Measurements from ENCODE around the gene TACC3. TPM values are rescaled to one million over a fixed set of nuclear protein-coding genes. Genes with fewer than 3 reads are reported as not detected.

Gene TACC3
- total RNA-seq, 1 donor, result 16.0 TPM

DNA sequence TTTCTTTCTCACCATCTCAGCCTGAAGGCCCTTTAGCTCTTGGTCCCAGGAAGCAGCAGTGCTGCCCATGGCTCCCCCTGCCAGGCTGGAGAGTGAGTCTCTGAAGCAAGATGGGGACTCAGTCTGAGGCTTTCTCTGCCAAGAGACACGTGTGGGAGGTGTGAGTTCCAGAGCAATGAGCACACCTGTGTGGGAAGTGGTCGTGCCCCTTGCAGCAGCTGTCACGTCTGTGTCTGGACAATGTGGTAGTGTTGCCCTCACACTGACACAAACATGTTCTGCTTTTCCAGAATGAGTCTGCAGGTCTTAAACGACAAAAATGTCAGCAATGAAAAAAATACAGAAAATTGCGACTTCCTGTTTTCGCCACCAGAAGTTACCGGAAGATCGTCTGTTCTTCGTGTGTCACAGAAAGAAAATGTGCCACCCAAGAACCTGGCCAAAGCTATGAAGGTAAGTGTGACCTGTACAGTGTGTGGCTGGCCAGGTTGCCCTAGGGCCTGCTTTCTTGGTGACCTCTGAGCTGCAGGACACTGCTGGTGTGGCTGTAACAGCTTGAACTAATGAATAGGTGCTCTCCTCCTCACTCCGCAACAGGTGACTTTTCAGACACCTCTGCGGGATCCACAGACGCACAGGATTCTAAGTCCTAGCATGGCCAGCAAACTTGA, 1.9 kb downstream of the TACC3 start:
- TF ChIP-seq, protein P1, sequence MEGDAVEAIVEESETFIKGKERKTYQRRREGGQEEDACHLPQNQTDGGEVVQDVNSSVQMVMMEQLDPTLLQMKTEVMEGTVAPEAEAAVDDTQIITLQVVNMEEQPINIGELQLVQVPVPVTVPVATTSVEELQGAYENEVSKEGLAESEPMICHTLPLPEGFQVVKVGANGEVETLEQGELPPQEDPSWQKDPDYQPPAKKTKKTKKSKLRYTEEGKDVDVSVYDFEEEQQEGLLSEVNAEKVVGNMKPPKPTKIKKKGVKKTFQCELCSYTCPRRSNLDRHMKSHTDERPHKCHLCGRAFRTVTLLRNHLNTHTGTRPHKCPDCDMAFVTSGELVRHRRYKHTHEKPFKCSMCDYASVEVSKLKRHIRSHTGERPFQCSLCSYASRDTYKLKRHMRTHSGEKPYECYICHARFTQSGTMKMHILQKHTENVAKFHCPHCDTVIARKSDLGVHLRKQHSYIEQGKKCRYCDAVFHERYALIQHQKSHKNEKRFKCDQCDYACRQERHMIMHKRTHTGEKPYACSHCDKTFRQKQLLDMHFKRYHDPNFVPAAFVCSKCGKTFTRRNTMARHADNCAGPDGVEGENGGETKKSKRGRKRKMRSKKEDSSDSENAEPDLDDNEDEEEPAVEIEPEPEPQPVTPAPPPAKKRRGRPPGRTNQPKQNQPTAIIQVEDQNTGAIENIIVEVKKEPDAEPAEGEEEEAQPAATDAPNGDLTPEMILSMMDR (IDR thresholded peaks at IDR 0.05; ENCODE audit: insufficient read depth, low read depth, low read length), result no peak
- H3K4me3 ChIP-seq (ENCODE audit: low read depth, low read length), result no peak overlapping the region
- no peak for DNase-seq (ENCODE audit: low read depth)

- DNase-seq (ENCODE audit: low read depth), result no peak
- TF ChIP-seq, protein P1 (IDR thresholded peaks at IDR 0.05; ENCODE audit: insufficient read depth, low read depth, low read length), result no peak
- H3K4me3 ChIP-seq (ENCODE audit: low read depth, low read length), result no peak overlapping the region
Measured at GRCh38 chr4:1725521-1725920, 4.2 kb downstream of the TACC3 start.

GRCh38 chr4:1726146-1726934, 5.0 kb downstream of the TACC3 start:
- TF ChIP-seq, protein P1 (IDR thresholded peaks at IDR 0.05; ENCODE audit: insufficient read depth, low read depth, low read length), result peak; percentile 96

GRCh38 chr4:1727117-1728031, 6.1 kb downstream of the TACC3 start:
- TF ChIP-seq, protein P1 (IDR thresholded peaks at IDR 0.05; ENCODE audit: insufficient read depth, low read depth, low read length), result no peak
- DNase-seq (ENCODE audit: low read depth), result peak; percentile 71

More at GRCh38 chr4:1726146-1726934, 5.0 kb downstream of the TACC3 start:
- no peak overlapping the region for H3K4me3 ChIP-seq (ENCODE audit: low read depth, low read length)
- DNase-seq (ENCODE audit: low read depth), result peak; percentile 87

GRCh38 chr4:1728061-1728980, 7.0 kb downstream of the TACC3 start:
- TF ChIP-seq, protein P1 (IDR thresholded peaks at IDR 0.05; ENCODE audit: insufficient read depth, low read depth, low read length), result no peak
- no peak overlapping the region for H3K4me3 ChIP-seq (ENCODE audit: low read depth, low read length)
- no peak for DNase-seq (ENCODE audit: low read depth)

More at GRCh38 chr4:1727117-1728031, 6.1 kb downstream of the TACC3 start:
- H3K4me3 ChIP-seq (ENCODE audit: low read depth, low read length), result no peak overlapping the region
